Gastroesophageal sphincter (tissue), 3 donors: ENCODE results near the gene CHAC1.

ENCODE experiments used
- EP300 ChIP-seq: sonication (generic); formaldehyde crosslinking; IDR thresholded peaks from one replicate; pipeline ENCODE4 v1.6.1; 2017; ENCODE audit warnings: antibody characterized with exemption, mild to moderate bottlenecking
- POLR2AphosphoS5 ChIP-seq: sonication (generic); formaldehyde crosslinking; IDR thresholded peaks from one replicate; pipeline ENCODE4 v1.6.1; 2017; ENCODE audit warnings: antibody characterized with exemption
- TF ChIP-seq, protein P1 (sequence below), 4 experiments: fragments of 200-600 bp in 2 of 4; fragments of 450-650 bp in 2 of 4; sonication (generic) in 1 of 4; IDR thresholded peaks; one replicate each; pipeline ENCODE4 v1.5.1; 2017 to 2019; ENCODE audit warnings: antibody characterized with exemption in 4 of 4, mild to moderate bottlenecking in 2 of 4, moderate library complexity in 2 of 4

DNA sequence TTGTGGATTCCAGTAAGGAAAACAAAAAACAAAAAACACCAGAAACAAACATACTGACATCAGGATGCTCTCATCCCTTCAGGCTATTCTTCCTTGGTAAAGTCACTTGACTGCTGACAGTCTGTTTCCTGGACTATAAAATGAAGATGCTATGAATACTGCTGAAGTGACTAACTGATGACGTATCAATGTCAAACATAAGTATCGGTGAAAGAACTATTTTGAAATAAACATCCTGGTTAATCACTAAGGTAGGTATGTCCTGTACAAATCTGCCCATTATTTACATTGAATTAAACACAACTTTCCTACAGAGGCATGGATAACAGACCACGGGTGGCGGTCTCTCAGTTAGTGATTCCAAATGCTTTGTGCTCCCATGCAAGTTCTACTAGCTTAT lies 45.9 kb downstream of the CHAC1 start:
- TF ChIP-seq, protein P1, sequence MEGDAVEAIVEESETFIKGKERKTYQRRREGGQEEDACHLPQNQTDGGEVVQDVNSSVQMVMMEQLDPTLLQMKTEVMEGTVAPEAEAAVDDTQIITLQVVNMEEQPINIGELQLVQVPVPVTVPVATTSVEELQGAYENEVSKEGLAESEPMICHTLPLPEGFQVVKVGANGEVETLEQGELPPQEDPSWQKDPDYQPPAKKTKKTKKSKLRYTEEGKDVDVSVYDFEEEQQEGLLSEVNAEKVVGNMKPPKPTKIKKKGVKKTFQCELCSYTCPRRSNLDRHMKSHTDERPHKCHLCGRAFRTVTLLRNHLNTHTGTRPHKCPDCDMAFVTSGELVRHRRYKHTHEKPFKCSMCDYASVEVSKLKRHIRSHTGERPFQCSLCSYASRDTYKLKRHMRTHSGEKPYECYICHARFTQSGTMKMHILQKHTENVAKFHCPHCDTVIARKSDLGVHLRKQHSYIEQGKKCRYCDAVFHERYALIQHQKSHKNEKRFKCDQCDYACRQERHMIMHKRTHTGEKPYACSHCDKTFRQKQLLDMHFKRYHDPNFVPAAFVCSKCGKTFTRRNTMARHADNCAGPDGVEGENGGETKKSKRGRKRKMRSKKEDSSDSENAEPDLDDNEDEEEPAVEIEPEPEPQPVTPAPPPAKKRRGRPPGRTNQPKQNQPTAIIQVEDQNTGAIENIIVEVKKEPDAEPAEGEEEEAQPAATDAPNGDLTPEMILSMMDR (IDR thresholded peaks at IDR 0.05): no peak
- TF ChIP-seq EP300 (no peak), POLR2AphosphoS5 (no peak)
